Dedifferentiated amniotic fluid mesenchymal stem cell (primary cell): ENCODE results near the gene ARL8A.
"Not testable (repeated sequence)": the region's sequence is repeated elsewhere in the genome, so short reads cannot be mapped to it uniquely, and the experiment has no call there.

Experiments used
- DNase-seq: peaks from one replicate; pipeline ENCODE4 v3.0.0-alpha.2; 2016; ENCODE audit errors: extremely low spot score

Gene ARL8A

GRCh38 chr1:202112859-202113689 lies 31.5 kb downstream of the ARL8A start:
- DNase-seq: peak; percentile 15

GRCh38 chr1:202111589-202111988 lies 32.9 kb downstream of the ARL8A start:
- not testable (repeated sequence) for DNase-seq

- no peak for DNase-seq
Observed at GRCh38 chr1:202110977-202111376, 33.6 kb downstream of the ARL8A start.

- no peak for DNase-seq
Observed at GRCh38 chr1:202107801-202108731, 36.5 kb downstream of the ARL8A start.

- no peak for DNase-seq
Observed at GRCh38 chr1:202107321-202107761, 37.2 kb downstream of the ARL8A start.

GRCh38 chr1:202106340-202107254 lies 37.9 kb downstream of the ARL8A start:
- DNase-seq: no peak

- DNase-seq: peak; percentile 23
Observed at GRCh38 chr1:202105571-202106339, 38.8 kb downstream of the ARL8A start.

GRCh38 chr1:202104073-202104472 lies 40.5 kb downstream of the ARL8A start:
- no peak for DNase-seq

- no peak for DNase-seq
Observed at GRCh38 chr1:202101184-202101583, 43.4 kb downstream of the ARL8A start.

- no peak for DNase-seq
Observed at GRCh38 chr1:202093858-202094257, 50.7 kb downstream of the ARL8A start.

- no peak for DNase-seq
Observed at GRCh38 chr1:202090994-202091393, 53.5 kb downstream of the ARL8A start.

GRCh38 chr1:202088206-202088605 lies 56.3 kb downstream of the ARL8A start:
- no peak for DNase-seq

GRCh38 chr1:202086579-202087350 lies 57.8 kb downstream of the ARL8A start:
- DNase-seq: no peak

- no peak for DNase-seq
Observed at GRCh38 chr1:202085682-202086373, 58.7 kb downstream of the ARL8A start.

GRCh38 chr1:202084791-202085681 lies 59.5 kb downstream of the ARL8A start:
- DNase-seq: no peak
